GM19240 (cell line): ENCODE results near the gene LCN15.
A peak's percentile ranks its signal among the peaks of the same experiment; 100 is the strongest.
"Not testable (repeated sequence)": the region's sequence is repeated elsewhere in the genome, so short reads cannot be mapped to it uniquely, and the experiment has no call there.

Experiments
- DNase-seq: peaks from one replicate; pipeline ENCODE4 v3.0.0; 2011; ENCODE audit warnings: low spot score; ENCODE audit not compliant: insufficient read length

The LCN15 gene

GRCh38 chr9:136764301-136764891, at the start of gene LCN15:
LCN15 (minus strand) TSS chr9:136764518; CDS start chr9:136764488, 30 bp downstream.
- DNase-seq: no peak

- no peak for DNase-seq
Observed at GRCh38 chr9:136808806-136809158, 44.5 kb upstream of the LCN15 start.

GRCh38 chr9:136808075-136808805, 43.9 kb upstream of the LCN15 start:
- no peak for DNase-seq

GRCh38 chr9:136807281-136808074, 43.2 kb upstream of the LCN15 start, which contains the start of gene RABL6:
RABL6 (plus strand) TSS chr9:136807948; CDS start chr9:136808197, 249 bp downstream.
- peak; percentile 97 for DNase-seq

- no peak for DNase-seq
Observed at GRCh38 chr9:136806631-136807201, 42.4 kb upstream of the LCN15 start.

- DNase-seq: no peak
Observed at GRCh38 chr9:136806067-136806466, 41.7 kb upstream of the LCN15 start.

- DNase-seq: no peak
Observed at GRCh38 chr9:136805207-136805740, 41.0 kb upstream of the LCN15 start.

- DNase-seq: no peak
Observed at GRCh38 chr9:136804509-136805206, 40.3 kb upstream of the LCN15 start.

- DNase-seq: no peak
Observed at GRCh38 chr9:136803551-136804508, 39.5 kb upstream of the LCN15 start.

GRCh38 chr9:136803009-136803550, 38.8 kb upstream of the LCN15 start:
- DNase-seq: not testable (repeated sequence)

- DNase-seq: no peak
Observed at GRCh38 chr9:136802321-136802720, 38.0 kb upstream of the LCN15 start.

- DNase-seq: peak; percentile 67
Observed at GRCh38 chr9:136799854-136800657, 35.7 kb upstream of the LCN15 start.

- DNase-seq: no peak
Observed at GRCh38 chr9:136799079-136799853, 34.9 kb upstream of the LCN15 start.

GRCh38 chr9:136798708-136799078, 34.4 kb upstream of the LCN15 start:
- no peak for DNase-seq

- not testable (repeated sequence) for DNase-seq
Observed at GRCh38 chr9:136796775-136797347, 32.5 kb upstream of the LCN15 start.

GRCh38 chr9:136796238-136796774, 32.0 kb upstream of the LCN15 start, which contains the start of gene CCDC183:
CCDC183 (plus strand) TSS chr9:136796338; CDS start chr9:136796398, 60 bp downstream.
- DNase-seq: no peak

GRCh38 chr9:136795000-136795348, 30.7 kb upstream of the LCN15 start:
- no peak for DNase-seq
